H7 (cell line): ENCODE results near the gene RBM39. TPM values are rescaled to one million over a fixed set of nuclear protein-coding genes. Genes with fewer than 3 reads are reported as not detected.
"Not testable (repeated sequence)": the region's sequence is repeated elsewhere in the genome, so short reads cannot be mapped to it uniquely, and the experiment has no call there.

ENCODE experiments used
- DNase-seq: peaks from one replicate; pipeline ENCODE4 v3.0.0; 2012
- H3K27me3 ChIP-seq: 2 replicates; pipeline ENCODE4 v1.6.0; 2011; ENCODE audit warnings: mild to moderate bottlenecking, low read length; ENCODE audit not compliant: control insufficient read depth, insufficient read depth
- H3K36me3 ChIP-seq: replicated peaks from 2 replicates; pipeline ENCODE4 v1.5.1; 2011; ENCODE audit warnings: low read length; ENCODE audit not compliant: control insufficient read depth, insufficient read depth
- H3K4me3 ChIP-seq: 2 replicates; pipeline ENCODE4 v1.5.1; 2011; ENCODE audit warnings: low read depth, mild to moderate bottlenecking, control low read depth, low read length, moderate library complexity; ENCODE audit not compliant: insufficient read depth
- total RNA-seq: library from RNA; depleted of rRNA; stranded (reverse); fragments of >200 nt; shearing (Covaris generic); gene quantifications from 2 replicates; pipeline ENCODE4 v1.2.3, GENCODE V29; 2014

RBM39 gene
- total RNA-seq, 1 experiment from 2014 or later: 181 TPM

GRCh38 chr20:35710039-35710438 is 32.0 kb downstream of the RBM39 start:
- no peak for DNase-seq
- H3K36me3 ChIP-seq: peaks cover 58% of the 10 kb centered on the region
- H3K4me3 ChIP-seq: no peak overlapping the region
- no peaks in the 10 kb centered on the region for H3K27me3 ChIP-seq

- Histone ChIP-seq H3K4me3 (no peak overlapping the region), H3K36me3 (peaks cover 61% of the 10 kb centered on the region), H3K27me3 (no peaks in the 10 kb centered on the region)
- DNase-seq: no peak
These were observed 32.8 kb downstream of the RBM39 start for GRCh38 chr20:35709259-35709658.

DNA sequence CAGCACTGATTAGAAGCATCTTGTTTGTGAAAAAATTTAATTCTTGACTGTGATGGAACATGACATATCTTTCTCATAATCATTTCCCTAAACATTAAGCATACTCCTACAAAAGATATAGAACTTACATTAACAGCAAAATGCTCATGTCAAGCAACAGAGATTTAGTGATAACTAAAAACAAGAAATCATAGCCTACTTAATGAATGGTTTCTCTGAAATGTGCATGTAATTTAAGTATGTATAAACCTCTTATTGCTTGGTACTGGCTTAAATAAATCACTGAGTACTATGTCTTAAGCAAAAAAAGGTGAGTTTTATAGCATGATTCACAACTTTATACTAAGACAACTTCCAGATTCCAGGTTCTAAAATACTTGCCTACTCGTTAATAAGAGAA is 33.6 kb downstream of the RBM39 start:
- Histone ChIP-seq H3K36me3 (peaks cover 59% of the 10 kb centered on the region), H3K27me3 (no peaks in the 10 kb centered on the region), H3K4me3 (no peak overlapping the region)
- DNase-seq: no peak

- H3K4me3 ChIP-seq, DNase-seq, H3K27me3 ChIP-seq: not testable (repeated sequence)
- peaks cover 49% of the 10 kb centered on the region for H3K36me3 ChIP-seq
These were observed 35.2 kb downstream of the RBM39 start for GRCh38 chr20:35706591-35707529.

DNA sequence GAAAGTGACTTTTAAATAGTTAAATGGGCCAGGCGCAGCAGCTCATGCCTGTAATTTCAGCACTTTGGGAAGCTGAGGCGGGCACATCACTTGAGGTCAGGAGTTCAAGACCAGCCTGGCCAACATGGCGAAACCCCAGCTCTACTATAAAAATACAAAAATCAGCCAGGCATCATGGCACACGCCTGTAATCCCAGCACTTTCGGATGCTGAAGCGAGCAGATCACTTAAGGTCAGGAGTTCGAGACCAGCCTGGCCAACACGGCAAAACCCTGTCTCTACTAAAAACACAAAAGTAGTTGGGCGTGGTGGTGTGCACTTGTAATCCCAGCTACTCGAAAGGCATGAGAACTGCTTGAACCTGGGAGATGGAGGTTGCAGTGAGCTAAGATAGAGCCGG is 36.2 kb downstream of the RBM39 start:
- H3K27me3 ChIP-seq, DNase-seq, H3K4me3 ChIP-seq: not testable (repeated sequence)
- peaks cover 42% of the 10 kb centered on the region for H3K36me3 ChIP-seq

- Histone ChIP-seq H3K27me3 (no peaks in the 10 kb centered on the region), H3K4me3 (no peak overlapping the region), H3K36me3 (peaks cover 37% of the 10 kb centered on the region)
- DNase-seq: no peak
These were observed 37.4 kb downstream of the RBM39 start for GRCh38 chr20:35704514-35705261.

- H3K4me3 ChIP-seq: no peak overlapping the region
- DNase-seq: no peak
- H3K27me3 ChIP-seq: no peaks in the 10 kb centered on the region
- H3K36me3 ChIP-seq: peaks cover 32% of the 10 kb centered on the region
These were observed 39.0 kb downstream of the RBM39 start for GRCh38 chr20:35702824-35703695.

- H3K27me3 ChIP-seq: no peaks in the 10 kb centered on the region
- H3K36me3 ChIP-seq: peaks cover 28% of the 10 kb centered on the region
- no peak overlapping the region for H3K4me3 ChIP-seq
- DNase-seq: no peak
These were observed 39.8 kb downstream of the RBM39 start for GRCh38 chr20:35702051-35702823.

DNA sequence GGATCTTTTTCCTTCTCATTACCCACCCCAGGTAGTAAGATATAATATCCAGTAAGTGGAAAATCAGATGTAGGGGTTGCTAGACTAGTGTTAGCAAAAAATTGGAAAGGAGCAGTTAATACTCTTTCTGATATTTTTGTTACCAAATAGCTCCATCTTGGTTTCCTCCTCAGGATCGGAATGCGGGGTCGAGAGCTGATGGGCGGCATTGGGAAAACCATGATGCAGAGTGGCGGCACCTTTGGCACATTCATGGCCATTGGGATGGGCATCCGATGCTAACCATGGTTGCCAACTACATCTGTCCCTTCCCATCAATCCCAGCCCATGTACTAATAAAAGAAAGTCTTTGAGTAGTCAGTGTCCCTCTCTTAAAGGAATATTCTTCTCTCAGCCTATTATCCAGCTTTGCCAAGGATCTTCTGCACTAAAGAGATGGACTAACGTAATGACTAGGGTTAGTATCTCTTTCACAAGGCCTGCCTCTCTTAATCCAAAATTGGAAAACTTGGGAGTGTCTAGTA is 41.4 kb downstream of the RBM39 start:
- DNase-seq: no peak
- H3K36me3 ChIP-seq: peaks cover 23% of the 10 kb centered on the region
- no peak overlapping the region for H3K4me3 ChIP-seq

GRCh38 chr20:35699957-35700624 is 42.0 kb downstream of the RBM39 start:
- Histone ChIP-seq H3K36me3 (peaks cover 19% of the 10 kb centered on the region), H3K4me3 (peak overlapping the region; percentile 98), H3K27me3 (no peaks in the 10 kb centered on the region)
- DNase-seq: peak; percentile 17

More for the DNA sequence above, 41.4 kb downstream of the RBM39 start:
- H3K27me3 ChIP-seq: no peaks in the 10 kb centered on the region

- Histone ChIP-seq H3K27me3 (no peaks in the 10 kb centered on the region), H3K36me3 (peaks cover 12% of the 10 kb centered on the region), H3K4me3 (peak within 1 kb of the TSS; percentile 98)
- peak; percentile 96 for DNase-seq
These were observed 42.7 kb downstream of the RBM39 start, which contains the start of the genes NFS1 and ROMO1 for GRCh38 chr20:35699127-35699956. Gene NFS1, minus strand, starts transcription at chr20:35699352. Its CDS starts 64 bp downstream, at chr20:35699288. Gene ROMO1, plus strand, starts transcription at chr20:35699405. Its CDS starts 228 bp downstream, at chr20:35699633.
